BE2C (cell line): ENCODE measurements around the gene NABP1.
"Not testable (repeated sequence)": the region's sequence is repeated elsewhere in the genome, so short reads cannot be mapped to it uniquely, and the experiment has no call there.

Experiments used
- DNase-seq: peaks from one replicate; pipeline ENCODE4 v3.0.0-alpha.2; 2020
- H3K27me3 ChIP-seq: fragments of 250-450 bp; sonication (Bioruptor Pico); 2 replicates; pipeline ENCODE4 v1.5.1; 2020; ENCODE audit warnings: mild to moderate bottlenecking
- H3K36me3 ChIP-seq: fragments of 250-450 bp; sonication (Bioruptor Pico); 2 replicates; pipeline ENCODE4 v1.5.1; 2020; ENCODE audit warnings: mild to moderate bottlenecking
- H3K4me1 ChIP-seq: fragments of 250-450 bp; sonication (Bioruptor Pico); 2 replicates; pipeline ENCODE4 v1.5.1; 2020
- H3K4me3 ChIP-seq: 2 replicates; pipeline ENCODE4 v1.5.1; 2011; ENCODE audit warnings: low read depth, low read length
- H3K9me3 ChIP-seq: fragments of 250-450 bp; sonication (Bioruptor Pico); 2 replicates; pipeline ENCODE4 v1.5.1; 2020
- TF ChIP-seq, protein P1 (sequence below): IDR thresholded peaks from 2 replicates; pipeline ENCODE4 v1.5.1; 2012; ENCODE audit warnings: mild to moderate bottlenecking, low read depth, low read length

Gene NABP1

DNA sequence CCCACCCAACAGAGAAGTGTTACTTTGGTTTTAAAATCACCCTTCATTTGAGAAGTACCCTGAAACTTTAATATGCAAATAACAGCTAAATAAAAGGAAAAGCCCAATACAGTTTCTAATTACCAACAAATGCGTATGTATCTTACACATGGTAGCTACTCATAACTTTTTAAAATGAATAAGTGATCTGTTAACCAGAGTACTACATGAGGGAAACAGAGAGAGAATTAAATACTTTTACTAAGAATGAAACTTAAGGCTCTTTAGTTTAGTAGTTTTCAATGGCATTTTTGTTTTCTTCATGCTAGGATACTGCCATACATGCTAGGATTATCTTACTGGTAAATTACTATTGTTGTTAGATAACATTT is 39.1 kb upstream of the NABP1 start:
- H3K4me3 ChIP-seq: no peak overlapping the region
- no peaks in the 10 kb centered on the region for H3K36me3 ChIP-seq
- DNase-seq: no peak
- TF ChIP-seq, protein P1, sequence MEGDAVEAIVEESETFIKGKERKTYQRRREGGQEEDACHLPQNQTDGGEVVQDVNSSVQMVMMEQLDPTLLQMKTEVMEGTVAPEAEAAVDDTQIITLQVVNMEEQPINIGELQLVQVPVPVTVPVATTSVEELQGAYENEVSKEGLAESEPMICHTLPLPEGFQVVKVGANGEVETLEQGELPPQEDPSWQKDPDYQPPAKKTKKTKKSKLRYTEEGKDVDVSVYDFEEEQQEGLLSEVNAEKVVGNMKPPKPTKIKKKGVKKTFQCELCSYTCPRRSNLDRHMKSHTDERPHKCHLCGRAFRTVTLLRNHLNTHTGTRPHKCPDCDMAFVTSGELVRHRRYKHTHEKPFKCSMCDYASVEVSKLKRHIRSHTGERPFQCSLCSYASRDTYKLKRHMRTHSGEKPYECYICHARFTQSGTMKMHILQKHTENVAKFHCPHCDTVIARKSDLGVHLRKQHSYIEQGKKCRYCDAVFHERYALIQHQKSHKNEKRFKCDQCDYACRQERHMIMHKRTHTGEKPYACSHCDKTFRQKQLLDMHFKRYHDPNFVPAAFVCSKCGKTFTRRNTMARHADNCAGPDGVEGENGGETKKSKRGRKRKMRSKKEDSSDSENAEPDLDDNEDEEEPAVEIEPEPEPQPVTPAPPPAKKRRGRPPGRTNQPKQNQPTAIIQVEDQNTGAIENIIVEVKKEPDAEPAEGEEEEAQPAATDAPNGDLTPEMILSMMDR: no peak
- H3K4me1 ChIP-seq: no peaks in the 10 kb centered on the region
- H3K9me3 ChIP-seq: no peaks in the 10 kb centered on the region
- H3K27me3 ChIP-seq: no peaks in the 10 kb centered on the region

- H3K4me3 ChIP-seq: no peak overlapping the region
- H3K9me3 ChIP-seq: no peaks in the 10 kb centered on the region
- DNase-seq: no peak
- no peaks in the 10 kb centered on the region for H3K27me3 ChIP-seq
- no peaks in the 10 kb centered on the region for H3K36me3 ChIP-seq
- TF ChIP-seq, protein P1: no peak
- no peaks in the 10 kb centered on the region for H3K4me1 ChIP-seq
Observed at GRCh38 chr2:191641609-191642008, 36.3 kb upstream of the NABP1 start.

DNA sequence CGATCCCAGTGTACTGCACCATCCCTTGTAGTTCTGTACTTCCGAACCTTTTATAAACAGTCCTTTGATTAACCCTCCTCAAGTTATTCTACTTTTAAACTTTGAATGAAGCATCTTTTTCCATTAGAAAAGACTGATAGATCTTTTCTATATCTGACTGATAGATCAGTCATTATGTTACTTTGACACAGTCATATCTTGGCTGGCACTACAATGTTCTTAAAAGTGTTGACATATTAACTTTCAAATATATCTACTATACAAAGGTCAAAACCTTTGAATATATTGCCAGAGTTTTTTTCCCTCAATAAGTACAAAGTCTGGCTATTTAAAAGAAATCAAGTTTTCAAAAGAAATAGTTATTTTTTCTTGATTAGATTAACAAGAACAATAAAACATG is 35.4 kb upstream of the NABP1 start:
- TF ChIP-seq, protein P1: no peak
- no peaks in the 10 kb centered on the region for H3K9me3 ChIP-seq
- no peak for DNase-seq

DNA sequence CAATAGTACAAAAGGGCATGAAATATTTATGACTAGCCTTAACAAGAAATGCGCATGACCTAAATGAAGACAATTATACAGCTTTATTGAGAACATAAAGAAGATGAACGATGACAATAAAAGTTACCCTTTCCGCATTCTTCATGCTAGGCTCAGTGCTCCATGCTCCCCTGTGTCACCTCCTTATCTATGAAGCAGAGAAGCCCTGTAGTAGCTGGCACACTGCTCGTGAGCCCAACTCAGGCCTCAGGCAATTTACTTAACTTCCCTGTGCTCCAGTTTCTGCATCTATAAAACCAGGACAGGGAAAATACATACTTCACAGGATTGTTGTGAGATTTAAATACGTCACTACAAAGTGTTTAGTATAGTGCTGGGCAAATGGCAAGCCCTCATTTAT is 34.5 kb upstream of the NABP1 start:
- DNase-seq: peak; percentile 41
- no peaks in the 10 kb centered on the region for H3K27me3 ChIP-seq
- TF ChIP-seq, protein P1: no peak

More for the DNA sequence above, 35.4 kb upstream of the NABP1 start:
- Histone ChIP-seq H3K4me1 (no peaks in the 10 kb centered on the region), H3K4me3 (no peak overlapping the region), H3K36me3 (no peaks in the 10 kb centered on the region), H3K27me3 (no peaks in the 10 kb centered on the region)

DNA sequence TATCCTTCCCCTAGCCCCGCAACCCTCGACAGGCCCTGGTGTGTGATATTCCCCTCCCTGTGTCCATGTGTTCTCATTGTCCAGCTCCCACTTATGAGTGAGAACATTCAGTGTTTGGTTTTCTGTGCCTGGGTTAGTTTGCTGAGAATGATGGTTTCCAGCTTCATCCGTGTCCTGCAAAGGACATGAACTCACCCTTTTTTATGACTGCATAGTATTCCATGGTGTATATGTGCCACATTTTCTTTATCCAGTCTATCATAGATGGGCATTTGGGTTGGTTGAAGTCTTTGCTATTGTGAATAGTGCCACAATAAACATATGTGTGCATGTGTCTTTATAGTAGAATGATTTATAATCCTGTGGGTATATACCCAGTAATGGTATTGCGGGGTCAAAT is 33.3 kb upstream of the NABP1 start:
- not testable (repeated sequence) for H3K36me3 ChIP-seq, H3K27me3 ChIP-seq

More for the DNA sequence above, 34.5 kb upstream of the NABP1 start:
- H3K4me1 ChIP-seq: no peaks in the 10 kb centered on the region
- no peak overlapping the region for H3K4me3 ChIP-seq
- no peaks in the 10 kb centered on the region for H3K9me3 ChIP-seq
- no peaks in the 10 kb centered on the region for H3K36me3 ChIP-seq

GRCh38 chr2:191645032-191645431 is 32.9 kb upstream of the NABP1 start:
- DNase-seq: no peak
- Histone ChIP-seq H3K27me3 (no peaks in the 10 kb centered on the region), H3K4me1 (no peaks in the 10 kb centered on the region), H3K36me3 (no peaks in the 10 kb centered on the region), H3K4me3 (no peak overlapping the region), H3K9me3 (no peaks in the 10 kb centered on the region)
- TF ChIP-seq, protein P1: no peak

More for the DNA sequence above, 33.3 kb upstream of the NABP1 start:
- H3K9me3 ChIP-seq, H3K4me1 ChIP-seq, H3K4me3 ChIP-seq, DNase-seq: not testable (repeated sequence)
